K562 (cell line): ENCODE results near the gene RETN. TPM values are rescaled to one million over a fixed set of nuclear protein-coding genes. Genes with fewer than 3 reads are reported as not detected.
A peak's percentile ranks its signal among the peaks of the same experiment; 100 is the strongest.

Experiments
- ATAC-seq: fragments of 200-7000 bp; cut with Tn5 transposase; 3 replicates; pipeline ENCODE4 v1.9.1; 2020; ENCODE audit warnings: moderate library complexity
- BruUV-seq: library from RNA; stranded (reverse); fragments of 400-500 nt; replicated peaks from 2 replicates; lab custom pipeline; 2021; lab: Mats Ljungman, UMichigan
- CTCF ChIA-PET: fragments of 300-600 bp; formaldehyde crosslinking; extraction: SDS; loops from one replicate; lab custom pipeline; 2021; ENCODE audit warnings: low intra/inter-chr PET ratio; lab: Yijun Ruan, JAX
- POLR2A ChIA-PET: fragments of 300-600, 350-650 bp; sonication (Branson Sonifier 250); formaldehyde crosslinking; extraction: SDS; loops from one replicate; lab custom pipeline; 2021; ENCODE audit warnings: antibody characterized with exemption, inconsistent platforms; lab: Yijun Ruan, JAX
- DNase-seq, 4 experiments: peaks; one replicate each; pipeline versions ENCODE4 v3.0.0 to v3.0.0-alpha.2; 2011 to 2018; ENCODE audit warnings: low spot score in 3 of 4, mixed read lengths in 3 of 4; ENCODE audit errors: extremely low read depth in 1 of 4
- FAIRE-seq: peaks from 2 replicates; lab custom pipeline; 2011; peaks lifted over from hg19 to GRCh38; lab: Jason Lieb, UNC
- H2AFZ ChIP-seq: 2 replicates; pipeline ENCODE4 v1.6.0; 2011; ENCODE audit warnings: low read depth, low read length, control low read depth, inconsistent platforms
- H3K27ac ChIP-seq: fragments of 200-600 bp; 3 replicates; pipeline ENCODE4 v1.8.0; 2011; ENCODE audit warnings: low read depth, mild to moderate bottlenecking, control low read depth, inconsistent platforms, low read length, moderate library complexity, mixed read lengths; ENCODE audit errors: extremely low read depth
- H3K27me3 ChIP-seq, 2 experiments: fragments of 300-600 bp in 1 of 2; 2 replicates in 1 of 2; 3 replicates in 1 of 2; pipeline versions ENCODE4 v1.6.0 to v1.8.0; 2011; ENCODE audit warnings: inconsistent platforms in 2 of 2, low read length in 2 of 2, mild to moderate bottlenecking in 1 of 2, mixed read lengths in 1 of 2, moderate library complexity in 1 of 2; ENCODE audit not compliant: control insufficient read depth in 2 of 2, insufficient read depth in 2 of 2
- H3K36me3 ChIP-seq: fragments of 300-600 bp; 3 replicates; pipeline ENCODE4 v1.8.0; 2011; ENCODE audit warnings: mild to moderate bottlenecking, low read length, inconsistent platforms; ENCODE audit not compliant: control insufficient read depth, insufficient read depth
- H3K4me1 ChIP-seq, 2 experiments: fragments of 200-600 bp in 1 of 2; replicated peaks in 1 of 2; 2 replicates in 1 of 2; 3 replicates in 1 of 2; pipeline versions ENCODE4 v1.5.1 to v1.8.0; 2011; ENCODE audit warnings: inconsistent platforms in 2 of 2, low read length in 2 of 2, mild to moderate bottlenecking in 1 of 2, mixed read lengths in 1 of 2, moderate library complexity in 1 of 2; ENCODE audit not compliant: control insufficient read depth in 2 of 2, insufficient read depth in 2 of 2
- H3K4me2 ChIP-seq: 2 replicates; pipeline ENCODE4 v1.6.1; 2011; ENCODE audit warnings: low read length, control low read depth, inconsistent platforms, mixed read lengths; ENCODE audit not compliant: insufficient read depth
- H3K4me3 ChIP-seq: fragments of 200-600 bp; sonication (generic), shearing (Covaris generic); 2 replicates; pipeline ENCODE4 v1.5.1; 2016; ENCODE audit warnings: control low read depth, inconsistent platforms
- H3K79me2 ChIP-seq: fragments of 200-600 bp; 3 replicates; pipeline ENCODE4 v1.8.0; 2011; ENCODE audit warnings: low read length, inconsistent platforms; ENCODE audit not compliant: control insufficient read depth, insufficient read depth
- H3K9ac ChIP-seq, 2 experiments: 2 replicates each; pipeline versions ENCODE4 v1.6.0 to v1.6.1; 2011; ENCODE audit warnings: low read depth in 2 of 2, low read length in 2 of 2, control low read depth in 1 of 2, inconsistent platforms in 1 of 2, mild to moderate bottlenecking in 1 of 2, mixed read lengths in 1 of 2; ENCODE audit not compliant: insufficient read depth in 1 of 2
- H3K9me1 ChIP-seq: one replicate; pipeline ENCODE4 v1.6.0; 2011; ENCODE audit warnings: inconsistent platforms, mild to moderate bottlenecking, low read length, moderate library complexity; ENCODE audit not compliant: control insufficient read depth, insufficient read depth
- H3K9me3 ChIP-seq: replicated peaks from 2 replicates; pipeline ENCODE4 v1.5.1; 2011; ENCODE audit warnings: low read depth, low read length, inconsistent platforms; ENCODE audit not compliant: control insufficient read depth, insufficient read depth
- H4K20me1 ChIP-seq: replicated peaks from 2 replicates; pipeline ENCODE4 v1.6.1; 2011; ENCODE audit warnings: low read length, inconsistent platforms, mixed read lengths; ENCODE audit not compliant: control insufficient read depth, insufficient read depth
- BCOR ChIP-seq: fragments of 450-650 bp; IDR thresholded peaks from 2 replicates; pipeline ENCODE4 v1.6.1; 2016
- E2F6 ChIP-seq, 2 experiments: IDR thresholded peaks; 2 replicates each; pipeline ENCODE4 v1.6.1; 2011; ENCODE audit warnings: borderline replicate concordance in 1 of 2, control low read depth in 1 of 2, low read depth in 1 of 2, low read length in 1 of 2, mild to moderate bottlenecking in 1 of 2, mixed read lengths in 1 of 2, moderate library complexity in 1 of 2; ENCODE audit not compliant: insufficient read depth in 1 of 2, insufficient read length in 1 of 2, poor library complexity in 1 of 2, severe bottlenecking in 1 of 2; ENCODE audit errors: extremely low read depth in 1 of 2
- ERF ChIP-seq: fragments of 450-650 bp; formaldehyde crosslinking; IDR thresholded peaks from 2 replicates; pipeline ENCODE4 v1.4.0; 2020; ENCODE audit warnings: mild to moderate bottlenecking, mixed read lengths
- GTF3C2 ChIP-seq: IDR thresholded peaks from 3 replicates; pipeline ENCODE4 v1.6.1; 2011; ENCODE audit warnings: borderline replicate concordance, mild to moderate bottlenecking, moderate library complexity; ENCODE audit not compliant: insufficient read length; ENCODE audit errors: extremely low read depth
- KDM1A ChIP-seq, 2 experiments: fragments of 450-650 bp; IDR thresholded peaks; 2 replicates each; pipeline ENCODE4 v1.6.1; 2016; ENCODE audit warnings: mild to moderate bottlenecking in 2 of 2
- NELFE ChIP-seq: IDR thresholded peaks from 2 replicates; pipeline ENCODE4 v1.6.1; 2011; ENCODE audit warnings: mild to moderate bottlenecking; ENCODE audit not compliant: insufficient read depth, insufficient read length
- RBM25 ChIP-seq: fragments of 200-400 bp; formaldehyde crosslinking; IDR thresholded peaks from 2 replicates; pipeline ENCODE4 v1.6.1; 2018; ENCODE audit warnings: low read length, low read depth, moderate library complexity; ENCODE audit not compliant: severe bottlenecking
- SMARCA5 ChIP-seq: fragments of 450-650 bp; IDR thresholded peaks from 2 replicates; pipeline ENCODE4 v1.6.1; 2016
- ZFP36 ChIP-seq: fragments of 150-350 bp; IDR thresholded peaks from 2 replicates; pipeline ENCODE4 v1.6.1; 2018; ENCODE audit warnings: low read length, low read depth; ENCODE audit not compliant: partially characterized antibody
- ZNF436 ChIP-seq: fragments of 250-450, 450-650 bp; sonication (Bioruptor Pico); formaldehyde crosslinking; IDR thresholded peaks from 2 replicates; pipeline ENCODE4 v1.7.0; 2020; ENCODE audit warnings: mild to moderate bottlenecking
- WGBS: fragments of 100-300 bp; shearing (Covaris generic); methylation state at CpG from one replicate; pipeline ENCODE4 v1.1.6; 2016; ENCODE audit warnings: low coverage, mixed read lengths; ENCODE audit not compliant: insufficient coverage; ENCODE audit errors: missing lambda C conversion rate; 5-methylcytosine and 5-hydroxymethylcytosine counted together
- in situ Hi-C: fragments of 300-500 bp; cut with MboI; formaldehyde crosslinking; loops from 4 replicates; pipeline ENCODE4 v1.15.0; 2018; ENCODE audit warnings: inconsistent platforms, mixed read lengths
- intact Hi-C: fragments of 100-400 bp; cut with micrococcal nuclease; formaldehyde crosslinking; loops from 2 replicates; pipeline ENCODE4 v1.14.2; 2022
- polyA plus RNA-seq, 8 experiments: library from polyadenylated mRNA; depleted of rRNA in 4 of 8; stranded (reverse) in 5 of 8; unstranded in 3 of 8; fragments of >200 nt; fragmentation: Nextera tagmentation in 2 of 8; fragmentation: Illumina TruSeq in 1 of 8; extraction: Ambion mirVana in 2 of 8; extraction: Trizol in 1 of 8; gene quantifications; 2 replicates each; pipeline versions ENCODE4 v1.2.1 to v1.2.3, GENCODE V29; 2011 to 2014; ENCODE audit warnings: inconsistent platforms in 1 of 8, missing spikeins in 1 of 8
- total RNA-seq, 7 experiments: library from RNA; depleted of rRNA in 6 of 7; stranded (reverse); fragments of >200 nt in 6 of 7; fragmentation: Illumina TruSeq in 2 of 7; extraction: Trizol in 2 of 7; gene quantifications; 2 replicates each; pipeline versions ENCODE4 v1.2.1 to v1.2.3, GENCODE V29; 2011 to 2021; ENCODE audit warnings: low replicate concordance in 1 of 7

The RETN gene
- total and polyA plus RNA-seq, 9 of the 15 experiments (the other 6 are each of a cell fraction or from before 2014, with no cell fraction given): not detected

GRCh38 chr19:7650148-7650547, 18.7 kb upstream of the RETN start:
- Histone ChIP-seq H3K36me3 (peaks cover 21% of the 10 kb centered on the region; the same call in 2 of the 3 replicates), H3K27me3 (no peaks in the 10 kb centered on the region), H3K4me3 (no peak overlapping the region), H3K9ac (no peak overlapping the region), H3K27ac (no peak overlapping the region), H3K9me1 (no peaks in the 10 kb centered on the region), H2AFZ (no peak overlapping the region), H3K9me3 (no peaks in the 10 kb centered on the region), H3K4me2 (no peak overlapping the region), H4K20me1 (no peaks in the 10 kb centered on the region), H3K79me2 (no peaks in the 10 kb centered on the region), H3K4me1 (peaks cover 2 to 24% of the 10 kb centered on the region in 2 experiments; a peak in 3 of 5 replicates)
- WGBS: 21% methylated on average over 2 of the region's 2 CpGs
- in situ Hi-C loops (no loop called here), intact Hi-C loops (no loop called here)
- FAIRE-seq: no peak
- ATAC-seq: no peak
- TF ChIP-seq NELFE: no peak
- peak; percentile 91 for TF ChIP-seq ZNF436 (CRISPR knock-in tag)
- peak; percentile 35 for TF ChIP-seq GTF3C2
- peak; percentile 47 to 58; a peak in 3 of 4 replicates for TF ChIP-seq KDM1A (IDR thresholded peaks at IDR 0.05)
- peak; percentile 16 for TF ChIP-seq RBM25
- no peak for TF ChIP-seq ERF (CRISPR knock-in tag)
- peak; percentile 91 for TF ChIP-seq SMARCA5
- peak; percentile 93 for TF ChIP-seq BCOR
- peak; percentile 98 for TF ChIP-seq ZFP36
- no peak for TF ChIP-seq E2F6 (IDR thresholded peaks at IDR 0.05; ENCODE audit: borderline replicate concordance in 1 of 2, extremely low read depth in 1 of 2, insufficient read depth in 1 of 2, insufficient read length in 1 of 2, low read depth in 1 of 2, low read length in 1 of 2, poor library complexity in 1 of 2, severe bottlenecking in 1 of 2)
- no TSS peak for BruUV-seq
- POLR2A ChIA-PET: interaction anchor here (0.6 to 0.9 kb wide), 3 partner anchors 10 to 45 kb away, joined by 3 read pairs; no protein-coding TSS in a partner anchor
- no peak for DNase-seq
- CTCF ChIA-PET: no interaction called here
